ENCODE results near the gene UBE2L5.
A peak's percentile ranks its signal among the peaks of the same experiment; 100 is the strongest.
"Not testable (repeated sequence)": the region's sequence is repeated elsewhere in the genome, so short reads cannot be mapped to it uniquely, and the experiment has no call there.

The UBE2L5 gene

GRCh38 chr13:30440910-30441703 is 18.8 kb downstream of the UBE2L5 start:
- no peak for DNase-seq

DNA sequence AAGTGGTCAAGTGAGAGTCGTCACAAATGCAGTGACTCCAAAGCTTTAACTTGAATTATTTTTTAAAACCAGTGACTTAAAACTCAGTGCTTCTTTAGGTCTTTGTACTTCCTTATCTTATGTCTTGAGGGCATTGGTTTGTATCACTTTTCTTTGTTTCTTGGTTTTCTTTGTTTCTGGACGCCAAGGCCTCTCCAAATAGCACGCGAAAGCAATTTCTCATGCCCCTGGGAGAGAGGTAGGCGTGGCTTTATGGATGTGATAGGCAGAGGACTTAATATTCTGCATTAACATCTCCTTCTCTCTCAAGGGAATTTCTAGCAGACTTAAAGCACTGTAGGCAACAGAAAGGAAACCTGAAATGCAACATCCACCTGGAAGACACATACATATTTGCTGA is 20.6 kb downstream of the UBE2L5 start:
- no peak for DNase-seq

GRCh38 chr13:30443491-30443890 is 21.2 kb downstream of the UBE2L5 start:
- DNase-seq, result not testable (repeated sequence)

- no peak for DNase-seq
These were observed 21.7 kb downstream of the UBE2L5 start for GRCh38 chr13:30443957-30444404.

- no peak for DNase-seq
These were observed 23.8 kb downstream of the UBE2L5 start for GRCh38 chr13:30446126-30446500.

DNA sequence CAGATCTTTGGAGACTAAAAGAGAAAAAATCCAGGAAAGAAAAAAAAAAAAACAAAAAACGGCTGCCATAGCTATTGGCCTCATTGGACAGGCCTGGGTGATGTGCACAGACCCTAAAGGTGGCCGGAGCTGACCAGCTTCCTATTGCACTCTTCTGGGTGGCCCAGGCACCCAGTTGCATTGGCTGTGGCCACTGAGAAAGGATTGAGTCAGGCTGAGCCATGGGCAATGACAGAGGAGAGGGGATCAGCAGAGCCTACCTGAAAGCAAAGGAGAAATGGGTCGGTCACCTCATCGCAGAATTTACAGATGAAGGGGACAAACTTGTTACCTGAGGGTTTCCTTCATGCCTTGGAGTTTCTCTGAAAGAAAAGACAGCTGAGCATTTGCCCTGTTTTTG is 26.1 kb downstream of the UBE2L5 start:
- no peak for DNase-seq

DNA sequence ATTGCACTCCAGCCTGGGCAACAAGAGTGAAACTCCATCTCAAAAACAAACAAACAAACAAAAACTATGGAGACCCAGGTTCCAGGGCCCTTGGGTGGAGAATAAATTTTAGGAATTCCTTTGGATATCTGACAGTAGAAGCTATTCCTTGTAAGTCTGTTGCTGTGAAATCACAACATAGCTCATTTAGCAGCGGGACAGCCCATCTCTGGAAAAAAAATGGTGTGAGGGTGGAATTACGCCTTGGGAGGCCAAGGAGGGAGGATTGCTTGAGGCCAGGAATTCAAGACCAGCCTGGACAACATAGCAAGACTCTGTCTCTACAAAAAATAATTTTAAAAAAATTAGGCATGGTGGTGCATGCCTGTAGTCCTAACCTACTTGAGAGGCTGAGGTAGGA is 27.8 kb downstream of the UBE2L5 start:
- no peak for DNase-seq

DNA sequence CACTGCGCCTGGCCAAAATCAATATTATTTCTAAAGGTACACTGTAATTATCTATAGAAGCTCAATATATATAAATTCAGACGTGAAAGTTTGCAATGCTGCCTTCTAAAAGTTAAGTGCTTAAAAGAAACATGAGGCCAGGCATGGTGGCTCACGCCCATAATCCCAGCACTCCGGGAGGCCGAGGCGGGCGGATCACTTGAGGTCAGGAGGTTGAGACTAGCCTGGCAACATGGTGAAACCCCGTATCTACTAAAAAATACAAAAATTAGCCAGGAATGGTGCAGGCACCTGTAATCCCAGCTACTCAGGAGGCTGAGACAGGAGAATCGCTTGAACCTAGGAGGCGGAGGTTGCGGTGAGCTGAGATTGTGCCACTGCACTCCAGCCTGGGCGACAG is 29.2 kb downstream of the UBE2L5 start:
- not testable (repeated sequence) for DNase-seq

DNA sequence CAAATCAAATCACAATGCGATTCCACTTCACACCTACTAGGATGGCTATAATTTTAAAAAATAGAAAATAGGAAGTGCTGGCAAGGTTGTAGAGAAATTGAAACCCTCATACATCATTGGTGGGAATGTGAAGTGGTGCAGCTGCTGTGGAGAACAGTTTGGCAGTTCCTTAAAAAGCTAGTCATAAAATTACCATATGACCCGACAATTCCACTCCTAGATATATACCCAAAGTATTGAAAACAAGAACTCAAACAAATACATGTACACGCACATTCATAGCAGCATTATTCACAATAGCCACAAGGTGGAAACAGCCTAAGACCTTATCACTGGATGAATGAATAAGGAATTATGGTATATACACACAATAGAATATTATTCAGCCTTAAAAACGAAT is 31.4 kb downstream of the UBE2L5 start:
- DNase-seq, result no peak

- no peak for DNase-seq
These were observed 32.7 kb downstream of the UBE2L5 start for GRCh38 chr13:30454991-30455390.

DNA sequence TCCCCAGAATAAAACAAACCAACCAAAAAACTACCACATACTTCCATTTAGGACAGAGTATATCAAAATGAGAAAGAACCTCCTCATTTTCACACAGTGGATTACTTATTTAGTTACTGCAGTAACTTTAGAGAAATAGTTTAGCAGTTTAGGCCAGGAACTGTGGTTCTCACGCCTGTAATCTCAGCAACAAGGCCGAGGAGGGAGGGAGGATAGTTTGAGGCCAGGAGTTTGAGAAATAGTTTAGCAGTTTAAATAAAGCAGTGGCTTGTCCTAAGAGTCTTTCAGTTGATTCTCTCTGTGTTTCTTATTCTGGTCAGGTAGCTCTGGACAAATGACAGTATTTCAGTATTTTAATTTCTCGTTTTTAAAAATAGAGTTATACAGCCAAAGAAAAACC is 34.0 kb downstream of the UBE2L5 start:
- no peak for DNase-seq

DNA sequence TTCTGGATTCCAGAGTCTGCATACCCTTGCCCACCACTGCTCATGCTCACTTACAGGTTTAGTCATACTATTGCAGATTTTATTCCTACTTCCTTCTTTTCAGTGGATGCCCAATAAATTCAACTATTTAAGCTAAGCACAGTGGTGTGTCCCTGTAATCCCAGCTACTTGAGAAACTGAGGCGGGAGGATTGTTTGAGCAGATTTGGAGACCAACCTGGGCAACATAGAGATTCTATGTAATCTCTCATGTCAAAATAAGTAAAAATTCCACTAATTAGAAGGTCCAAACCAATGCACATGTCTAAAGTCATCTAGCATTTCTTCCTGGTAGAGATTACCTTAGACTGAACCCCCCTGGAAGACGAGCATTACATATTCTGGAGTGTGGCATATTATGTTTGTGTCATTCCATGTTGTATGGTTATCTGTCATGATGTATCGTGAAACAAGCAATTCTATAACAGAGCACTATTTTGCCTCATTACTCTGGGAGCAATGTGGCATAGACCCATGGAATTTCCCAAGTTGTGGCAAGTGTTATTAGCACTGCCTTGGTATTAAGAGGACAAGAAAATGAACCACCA is 35.1 kb downstream of the UBE2L5 start:
- DNase-seq, result no peak

GRCh38 chr13:30461279-30462066 is 39.2 kb downstream of the UBE2L5 start:
- not testable (repeated sequence) for DNase-seq

DNA sequence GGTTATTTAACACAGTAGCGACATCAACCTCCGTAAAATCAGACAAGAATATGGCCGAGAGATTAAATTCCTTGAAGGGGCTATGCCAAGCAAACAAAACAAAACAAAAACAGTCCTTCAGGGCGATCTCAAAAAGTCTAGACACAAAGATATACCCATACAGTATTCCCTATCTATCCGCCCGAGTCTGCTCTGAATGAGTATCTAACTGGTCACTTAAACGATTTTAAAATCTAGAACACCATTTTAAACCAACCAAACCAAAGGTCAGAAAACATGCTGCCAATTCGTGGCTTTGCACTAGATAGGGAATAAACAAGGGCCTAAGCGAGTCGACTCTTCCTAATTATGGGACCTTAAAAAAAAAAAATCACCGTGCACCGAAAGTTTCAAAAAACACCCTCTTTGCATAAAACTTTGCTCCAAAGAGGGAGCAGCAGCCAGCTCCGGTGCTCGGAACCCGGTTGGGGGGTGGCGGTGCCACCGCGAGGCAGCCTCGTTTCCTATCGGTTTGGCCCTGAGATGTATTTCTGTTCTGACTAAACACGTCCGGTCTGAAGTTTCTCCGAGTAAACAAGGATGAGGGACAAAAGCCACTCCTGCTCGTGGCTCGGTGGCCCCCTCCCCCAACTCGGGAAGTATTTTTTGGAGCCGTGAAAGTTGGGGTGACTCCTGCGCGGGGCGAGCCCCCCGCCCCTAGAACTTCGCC is 41.6 kb downstream of the UBE2L5 start:
- DNase-seq, result peak; percentile 72

- DNase-seq, result peak; percentile 79
These were observed 42.4 kb downstream of the UBE2L5 start for GRCh38 chr13:30464496-30465342.

- no peak for DNase-seq
These were observed 43.0 kb downstream of the UBE2L5 start for GRCh38 chr13:30465343-30465592.

GRCh38 chr13:30465593-30466357 is 43.5 kb downstream of the UBE2L5 start, which contains the start of gene HMGB1:
HMGB1 (minus strand) TSS chr13:30465936; CDS start chr13:30463680, 2,256 bp downstream.
- peak; percentile 97 for DNase-seq

- no peak for DNase-seq
These were observed 44.0 kb downstream of the UBE2L5 start for GRCh38 chr13:30466358-30466714.

DNA sequence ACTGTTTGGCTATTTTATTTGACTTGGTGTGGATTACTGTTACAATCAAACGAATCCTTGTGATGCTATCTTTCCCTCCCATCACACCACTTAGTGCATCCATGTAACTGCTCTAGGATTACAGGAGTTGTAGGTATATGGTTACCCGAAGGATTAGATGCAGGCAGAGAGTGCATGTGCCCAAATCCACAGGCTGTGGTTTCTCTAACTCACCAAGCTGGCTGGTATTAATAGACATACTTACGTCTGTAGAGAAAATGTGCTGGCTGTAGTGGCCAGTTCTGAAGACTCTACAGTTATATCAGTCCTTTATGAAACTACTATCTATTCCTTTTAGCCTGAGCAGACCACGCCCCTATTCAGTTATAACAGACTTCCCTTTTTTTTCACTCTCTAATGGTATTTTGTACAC is 44.6 kb downstream of the UBE2L5 start:
- DNase-seq, result no peak

DNA sequence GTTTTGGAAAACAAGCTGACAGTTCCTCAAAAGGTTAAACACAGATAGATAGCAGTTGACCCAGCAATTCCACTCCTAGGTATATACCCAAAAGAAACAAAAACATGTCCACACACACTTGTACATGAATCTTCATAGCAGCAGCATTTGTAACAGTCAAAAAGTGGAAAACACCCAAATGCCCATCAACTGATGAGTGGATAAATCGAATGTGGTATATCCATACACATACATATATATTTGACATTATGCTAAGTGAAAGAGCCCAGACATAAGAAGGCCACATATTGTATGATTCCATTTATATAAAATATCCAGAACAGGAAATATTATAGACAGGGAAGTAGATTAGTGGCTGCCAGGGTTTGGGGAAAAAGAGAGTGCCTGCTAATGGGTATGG is 51.4 kb downstream of the UBE2L5 start:
- DNase-seq, result no peak

GRCh38 chr13:30477346-30478195 is 55.3 kb downstream of the UBE2L5 start:
- no peak for DNase-seq

All from stimulated activated naive CD4-positive, alpha-beta T cell treated with Interleukin-2 at 50 U/mL for 16 hours (primary cell).